ENCODE data around the gene XYLT1.
"Not testable (repeated sequence)": the region's sequence is repeated elsewhere in the genome, so short reads cannot be mapped to it uniquely, and the experiment has no call there.

Gene XYLT1

DNA sequence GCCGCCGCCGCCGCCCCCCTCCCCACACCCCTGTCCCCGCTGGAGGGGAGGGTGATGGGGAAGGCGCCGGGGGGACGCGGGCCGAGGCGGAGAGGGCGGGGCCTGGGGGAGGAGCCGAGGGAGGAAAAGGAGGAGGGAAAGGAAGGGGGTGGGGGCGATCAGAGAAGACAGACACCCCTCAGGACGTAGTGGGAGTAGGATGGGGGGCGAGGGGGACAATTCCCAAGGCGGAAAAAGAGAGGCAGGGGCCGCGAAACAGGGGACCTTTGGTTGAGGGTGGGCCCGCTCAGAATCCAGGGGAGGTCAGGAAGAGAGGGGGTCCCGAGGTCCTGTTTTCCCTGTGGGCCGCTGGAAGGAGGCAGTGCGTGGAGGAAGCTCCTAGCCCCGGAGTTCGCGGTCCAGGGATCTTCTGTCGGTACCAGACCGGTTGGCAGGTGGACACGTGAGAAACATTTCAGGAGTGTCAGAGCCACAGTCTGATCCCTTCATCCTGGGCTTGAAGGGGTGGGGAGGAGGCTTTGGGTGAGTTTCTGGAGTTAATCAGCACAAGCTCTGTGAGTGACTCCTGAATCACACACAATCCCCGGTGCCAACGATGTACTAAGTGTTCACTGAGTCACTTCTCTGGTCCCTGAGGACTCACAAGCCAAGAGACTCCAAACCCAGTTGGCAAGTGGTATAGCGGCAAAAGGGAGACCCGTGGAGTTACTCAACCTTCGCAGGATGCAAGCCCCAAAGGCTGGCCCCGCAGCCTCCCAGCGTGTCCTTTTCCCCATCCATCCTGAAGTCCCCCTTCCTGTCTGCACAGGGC is at the start of gene XYLT1:
Gene XYLT1 (minus strand): TSS at position 53 of the 811 bp plus-strand sequence. CDS start 164 bp downstream, outside the sequence.
- DNase-seq = peak in 1 of 4 experiments; percentile 22

DNA sequence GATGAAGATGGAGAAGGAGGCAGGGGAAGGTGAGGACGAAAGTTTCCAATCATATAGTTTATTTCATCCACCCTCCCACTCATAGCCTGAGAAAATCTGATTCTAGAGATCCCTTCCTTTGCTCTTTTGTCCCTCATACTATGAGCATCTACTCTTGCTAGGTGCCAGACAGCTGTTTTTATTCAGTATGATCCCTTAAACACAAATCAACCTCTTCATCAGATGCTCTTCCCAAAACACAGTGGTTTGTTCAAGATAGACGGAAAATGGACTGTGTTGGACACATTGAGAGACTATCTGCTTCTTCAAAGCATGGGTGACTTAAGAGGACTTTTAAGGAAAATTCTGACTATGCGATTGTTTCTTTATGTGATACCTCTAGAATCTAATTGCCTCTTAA is 49.4 kb upstream of the XYLT1 start:
- no peak for DNase-seq

DNA sequence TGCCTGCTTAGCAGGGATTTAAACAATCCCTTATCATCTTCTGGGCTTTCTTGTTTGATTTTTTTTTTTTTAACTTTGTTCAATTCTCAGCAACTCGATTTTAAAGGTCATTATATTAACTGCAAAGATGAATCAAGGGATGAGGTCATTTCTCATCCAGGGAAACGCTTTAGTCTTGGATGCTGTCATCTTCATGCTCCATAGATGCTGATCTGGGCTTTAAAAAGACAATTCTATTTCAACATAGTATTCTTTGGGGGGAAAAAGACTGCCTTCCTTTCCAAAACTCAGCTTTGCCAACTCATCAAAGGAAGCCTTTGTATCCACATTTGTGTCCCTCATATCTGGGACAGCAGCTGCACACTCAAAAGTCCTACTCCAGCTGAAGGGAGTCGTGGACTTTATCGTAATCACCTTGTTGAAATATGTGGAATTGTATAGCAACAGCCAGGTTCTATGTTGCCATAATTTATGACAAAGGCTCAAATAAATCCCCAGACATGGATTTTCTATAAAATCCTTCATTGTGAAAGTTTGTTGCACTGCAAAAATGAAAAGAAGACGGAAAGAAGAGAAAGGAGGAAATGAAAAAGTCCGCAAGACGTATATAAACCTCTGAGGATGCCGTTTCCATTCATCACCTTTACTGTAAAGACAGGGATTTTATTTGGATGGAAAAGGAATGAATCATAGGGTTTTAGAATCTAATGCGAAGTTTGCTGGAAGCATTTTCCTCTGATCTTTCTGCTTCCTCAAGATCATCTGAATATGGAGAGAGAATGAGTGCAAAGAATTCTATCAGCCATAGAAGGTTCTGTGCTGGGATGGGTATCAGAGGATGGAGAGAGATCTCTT is 48.6 kb upstream of the XYLT1 start:
- DNase-seq = no peak

GRCh38 chr16:17518441-17518840 is 47.7 kb upstream of the XYLT1 start:
- no peak for DNase-seq

- DNase-seq = no peak
Observed at GRCh38 chr16:17515421-17516210, 44.9 kb upstream of the XYLT1 start.

DNA sequence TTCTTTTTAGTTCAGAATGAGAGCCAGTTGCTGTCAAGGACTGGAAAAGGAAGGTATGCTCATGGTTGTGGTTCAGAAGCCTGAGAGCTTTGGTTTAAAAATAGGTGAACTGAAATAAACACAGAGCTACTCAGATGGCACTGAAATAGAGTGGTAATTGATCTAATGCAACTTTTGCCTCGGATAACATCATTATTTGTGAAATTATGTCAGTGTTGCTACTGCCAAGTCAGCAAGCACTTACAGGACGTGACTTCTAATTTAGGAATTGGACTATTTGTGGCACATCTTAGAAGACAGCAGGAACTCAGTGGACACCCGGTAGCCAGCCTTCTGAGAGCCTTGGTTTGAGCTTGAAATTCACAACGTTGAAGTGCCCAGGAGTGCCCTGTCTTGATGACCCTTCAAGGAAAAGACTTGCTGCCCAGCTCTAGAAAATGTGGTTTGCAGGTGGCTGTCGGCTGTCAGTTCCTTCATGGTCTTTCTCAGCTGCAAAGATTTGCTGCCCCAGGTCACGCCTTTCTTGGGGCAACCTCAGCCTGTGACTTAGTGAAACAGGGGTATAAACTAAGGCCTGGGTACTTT is 42.0 kb upstream of the XYLT1 start:
- no peak for DNase-seq

GRCh38 chr16:17511340-17511739 is 40.6 kb upstream of the XYLT1 start:
- DNase-seq = no peak

- no peak for DNase-seq
Observed at GRCh38 chr16:17510567-17510966, 39.8 kb upstream of the XYLT1 start.

DNA sequence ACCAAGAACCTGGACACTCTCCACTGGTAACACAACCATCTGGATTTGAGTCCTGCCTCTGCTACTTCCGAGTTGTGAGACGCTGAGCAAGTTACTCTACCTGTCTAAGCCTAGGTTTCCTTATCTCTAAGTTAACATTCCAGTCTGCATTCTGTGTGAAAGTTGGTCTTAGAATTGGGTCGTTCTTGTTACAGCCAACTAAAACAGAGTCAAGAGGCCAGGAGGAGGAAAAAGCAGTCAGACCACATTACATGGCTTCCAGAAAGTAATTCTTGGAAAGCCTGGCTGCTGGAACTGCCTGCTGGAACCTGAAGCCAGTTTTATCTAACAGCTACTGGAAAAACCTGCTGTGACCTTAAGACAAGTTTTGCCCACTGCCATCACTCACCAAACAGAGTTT is 38.4 kb upstream of the XYLT1 start:
- DNase-seq = no peak

DNA sequence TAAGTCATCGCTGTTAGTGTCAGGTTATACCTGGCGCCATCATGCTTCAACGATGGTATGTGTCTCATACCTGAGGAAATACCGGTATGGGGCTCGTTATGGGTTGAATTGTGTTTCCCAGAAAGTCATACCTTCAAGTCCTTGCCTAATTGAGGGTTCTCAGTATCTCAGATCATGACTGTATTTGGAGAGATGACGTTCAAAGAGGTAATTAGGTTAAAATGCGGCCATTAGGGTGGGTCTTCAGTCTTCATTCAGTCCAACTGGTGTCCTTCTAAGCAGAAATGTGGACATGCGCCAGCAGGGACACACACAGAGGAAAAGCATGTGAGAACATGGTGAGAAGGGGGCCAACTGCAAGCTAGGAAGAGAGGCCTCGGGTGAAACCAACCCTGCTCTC is 37.5 kb upstream of the XYLT1 start:
- DNase-seq = no peak

DNA sequence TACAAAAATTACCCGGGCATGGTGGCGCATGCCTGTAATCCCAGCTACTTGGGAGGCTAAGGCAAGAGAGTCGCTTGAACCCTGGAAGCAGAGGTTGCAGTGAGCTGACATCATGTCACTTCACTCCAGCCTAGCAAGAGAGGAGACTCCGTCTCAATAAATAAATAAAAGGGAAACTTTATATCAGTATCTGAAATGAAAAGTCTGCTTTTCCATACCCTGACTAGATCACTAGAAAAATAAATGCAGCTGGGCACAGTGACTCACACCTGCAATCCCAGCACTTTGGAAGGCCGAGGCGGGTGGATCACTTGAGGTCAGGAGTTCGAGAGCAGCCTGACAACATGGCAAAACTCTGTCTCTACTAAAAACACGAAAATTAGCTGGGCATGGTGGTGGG is 36.8 kb upstream of the XYLT1 start:
- not testable (repeated sequence) for DNase-seq

GRCh38 chr16:17505828-17506227 is 35.1 kb upstream of the XYLT1 start:
- DNase-seq = not testable (repeated sequence)

DNA sequence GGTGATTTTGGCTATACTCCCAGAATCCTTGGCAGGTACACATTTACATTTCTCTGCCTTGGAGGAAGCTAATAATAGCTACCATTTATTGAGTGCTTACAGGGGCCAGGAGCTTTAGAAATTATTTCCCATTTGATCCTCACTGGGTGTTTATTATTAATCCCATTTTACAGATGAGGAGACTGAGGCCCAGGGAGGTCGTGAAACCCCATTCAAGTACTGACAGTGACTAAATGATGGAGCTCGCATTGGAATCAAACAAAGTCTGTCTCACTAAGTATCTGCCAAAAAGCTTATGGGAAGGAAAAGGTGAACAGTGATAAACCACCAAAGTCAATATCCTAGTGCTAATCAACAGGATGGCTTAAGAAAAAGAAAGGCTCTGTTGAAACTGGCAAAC is 33.3 kb upstream of the XYLT1 start:
- no peak for DNase-seq

- no peak for DNase-seq
Observed at GRCh38 chr16:17503331-17503730, 32.6 kb upstream of the XYLT1 start.

GRCh38 chr16:17501321-17501720 is 30.6 kb upstream of the XYLT1 start:
- DNase-seq = no peak

- DNase-seq = no peak
Observed at GRCh38 chr16:17499223-17499902, 28.6 kb upstream of the XYLT1 start.

DNA sequence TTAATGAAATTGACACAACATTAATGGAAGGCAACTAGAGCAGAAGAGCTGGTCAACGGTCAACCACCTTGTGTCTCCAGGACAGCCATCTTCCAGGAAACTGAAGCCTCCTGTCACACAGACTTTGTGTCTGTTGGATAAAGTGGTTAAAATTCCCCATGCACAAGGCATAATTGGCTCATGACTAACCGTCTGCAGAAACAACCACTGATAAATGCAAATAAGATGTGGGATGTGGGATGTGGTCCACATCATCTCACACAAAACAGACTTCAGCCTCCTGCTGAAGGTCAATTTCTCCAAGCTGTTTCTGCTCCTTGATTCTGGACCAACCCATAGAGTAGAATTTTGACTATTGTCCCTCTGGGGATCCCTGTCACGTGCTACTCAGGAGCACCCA is 26.9 kb upstream of the XYLT1 start:
- DNase-seq = no peak

DNA sequence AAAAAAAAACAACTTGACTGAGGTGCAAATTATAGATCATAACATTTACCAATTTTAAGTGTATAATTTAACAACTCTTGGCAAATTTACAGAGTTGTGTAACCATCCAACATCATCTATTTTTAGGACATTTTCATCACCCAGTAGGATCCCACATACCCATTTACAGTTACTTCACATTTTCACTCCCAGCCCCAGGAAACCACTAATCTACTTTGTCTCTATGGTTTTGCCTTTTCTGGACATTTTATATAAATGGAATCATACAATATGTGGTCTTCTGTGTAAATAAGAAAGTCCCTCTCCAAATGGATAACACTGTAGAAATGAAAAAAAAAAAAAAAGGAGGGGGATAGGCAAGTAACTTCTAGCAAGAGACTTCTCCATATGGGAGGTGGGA is 26.1 kb upstream of the XYLT1 start:
- DNase-seq = no peak

DNA sequence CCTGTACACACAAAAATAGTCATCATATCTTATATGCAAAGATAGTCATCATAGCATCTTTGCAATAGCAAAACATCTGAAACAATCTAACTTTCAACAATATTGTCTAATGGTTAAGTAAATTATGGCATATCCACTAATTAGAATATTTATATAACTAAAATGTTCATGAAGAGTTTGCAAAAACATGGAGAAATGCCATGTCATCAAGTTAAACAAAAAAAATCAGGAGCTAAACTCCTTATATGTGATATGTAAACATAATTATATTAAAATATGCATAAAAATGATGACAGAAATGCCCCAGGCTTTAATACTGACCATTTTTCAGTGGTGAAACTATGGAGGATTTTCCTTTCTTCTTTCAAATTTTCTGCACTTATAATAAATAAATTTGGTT is 22.3 kb upstream of the XYLT1 start:
- DNase-seq = no peak

DNA sequence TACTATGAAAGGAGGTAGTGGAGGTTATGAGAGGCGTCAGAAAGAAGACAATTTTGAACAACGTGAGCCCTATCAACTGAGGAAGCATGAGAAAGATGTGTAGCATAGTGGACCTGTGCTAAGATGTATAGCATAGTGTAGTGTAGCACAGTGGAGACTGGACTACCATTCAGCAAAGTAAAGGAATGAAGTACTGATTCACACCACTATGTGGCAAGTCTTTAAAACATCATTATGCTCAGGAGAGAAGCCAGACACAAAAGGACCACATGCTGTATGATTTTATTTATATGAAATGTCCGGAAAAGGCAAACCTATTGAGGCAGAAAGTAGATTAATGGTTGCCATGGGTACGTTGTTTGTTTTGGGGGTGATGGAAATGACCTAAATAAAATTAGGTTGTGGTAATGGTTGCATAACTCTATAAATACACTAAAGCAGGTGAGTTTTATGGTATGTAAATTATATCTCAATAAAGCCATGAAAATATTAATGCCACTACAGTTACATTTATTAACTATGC is 20.4 kb upstream of the XYLT1 start:
- no peak for DNase-seq

DNA sequence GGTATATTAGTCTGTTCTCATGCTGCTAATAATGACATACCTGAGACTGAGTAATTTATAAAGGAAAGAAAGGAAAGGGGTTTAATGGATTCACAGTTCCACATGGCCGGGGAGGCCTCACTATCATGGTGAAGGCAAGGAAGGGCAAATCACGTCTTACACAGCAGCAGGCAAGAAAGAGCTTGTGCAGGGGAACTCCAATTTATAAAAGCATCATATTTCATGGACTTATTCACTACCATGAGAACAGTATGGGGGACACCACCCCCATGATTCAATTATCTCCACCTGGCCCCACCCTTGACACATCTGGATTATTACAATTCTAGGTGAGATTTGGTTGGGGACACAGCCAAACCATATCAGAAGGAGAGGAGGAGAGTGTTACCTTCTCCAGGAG is 17.7 kb upstream of the XYLT1 start:
- no peak for DNase-seq

GRCh38 chr16:17483351-17483750 is 12.6 kb upstream of the XYLT1 start:
- no peak for DNase-seq

Data from activated CD4-positive, CD25-positive, alpha-beta regulatory T cell (primary cell).